ENCODE results near the gene CXCL12. TPM values are rescaled to one million over a fixed set of nuclear protein-coding genes. Genes with fewer than 3 reads are reported as not detected.

CXCL12 gene
- total RNA-seq, 2 donors from 2014 or later, result 6.9 to 19.6 TPM

GRCh38 chr10:44425466-44425865, 40.6 kb upstream of the CXCL12 start:
- H3K4me1 ChIP-seq (replicated peaks), result no peaks in the 10 kb centered on the region
- H3K27me3 ChIP-seq (replicated peaks; ENCODE audit: insufficient read depth), result no peaks in the 10 kb centered on the region
- H3K27ac ChIP-seq, result no peak overlapping the region
- WGBS, result 91% methylated on average over 8 of the region's 8 CpGs
- intact Hi-C loops (cut with DNase I), result no loop called here
- H3K4me3 ChIP-seq, result no peak overlapping the region
- no peaks in the 10 kb centered on the region for H3K36me3 ChIP-seq
- TF ChIP-seq CTCF (IDR thresholded peaks at IDR 0.05) (no peak), POLR2A (IDR thresholded peaks at IDR 0.05) (no peak), POLR2AphosphoS5 (IDR thresholded peaks at IDR 0.05) (no peak)
- DNase-seq (ENCODE audit: low spot score), result no peak
- no peaks in the 10 kb centered on the region for H3K9me3 ChIP-seq

- no peak for DNase-seq (ENCODE audit: low spot score)
- H3K36me3 ChIP-seq, result no peaks in the 10 kb centered on the region
- no peak overlapping the region for H3K27ac ChIP-seq
- H3K27me3 ChIP-seq (replicated peaks; ENCODE audit: insufficient read depth), result no peaks in the 10 kb centered on the region
- 77% methylated on average over 13 of the region's 13 CpGs for WGBS
- H3K4me1 ChIP-seq (replicated peaks), result no peaks in the 10 kb centered on the region
- no peaks in the 10 kb centered on the region for H3K9me3 ChIP-seq
- intact Hi-C loops (cut with DNase I), result no loop called here
- no peak overlapping the region for H3K4me3 ChIP-seq
- TF ChIP-seq POLR2AphosphoS5 (IDR thresholded peaks at IDR 0.05) (no peak), POLR2A (IDR thresholded peaks at IDR 0.05) (no peak), CTCF (IDR thresholded peaks at IDR 0.05) (no peak)
Measured at GRCh38 chr10:44424957-44425356, 40.1 kb upstream of the CXCL12 start.

GRCh38 chr10:44424298-44424697, 39.4 kb upstream of the CXCL12 start:
- TF ChIP-seq POLR2A (IDR thresholded peaks at IDR 0.05) (no peak), CTCF (IDR thresholded peaks at IDR 0.05) (no peak), POLR2AphosphoS5 (IDR thresholded peaks at IDR 0.05) (no peak)
- Histone ChIP-seq H3K36me3 (no peaks in the 10 kb centered on the region), H3K9me3 (no peaks in the 10 kb centered on the region), H3K27ac (no peak overlapping the region), H3K27me3 (replicated peaks; ENCODE audit: insufficient read depth) (no peaks in the 10 kb centered on the region), H3K4me1 (replicated peaks) (no peaks in the 10 kb centered on the region), H3K4me3 (no peak overlapping the region)
- intact Hi-C loops (cut with DNase I), result no loop called here
- no peak for DNase-seq (ENCODE audit: low spot score)
- 74% methylated on average over 5 of the region's 5 CpGs for WGBS

- 79% methylated on average over 8 of the region's 8 CpGs for WGBS
- intact Hi-C loops (cut with DNase I), result no loop called here
- TF ChIP-seq CTCF (IDR thresholded peaks at IDR 0.05) (no peak), POLR2AphosphoS5 (IDR thresholded peaks at IDR 0.05) (no peak), POLR2A (IDR thresholded peaks at IDR 0.05) (no peak)
Measured at GRCh38 chr10:44422570-44423101, 37.7 kb upstream of the CXCL12 start.

GRCh38 chr10:44422153-44422552, 37.3 kb upstream of the CXCL12 start:
- no peak overlapping the region for H3K27ac ChIP-seq
- intact Hi-C loops (cut with DNase I), result no loop called here
- H3K4me1 ChIP-seq (replicated peaks), result no peaks in the 10 kb centered on the region
- H3K27me3 ChIP-seq (replicated peaks; ENCODE audit: insufficient read depth), result no peaks in the 10 kb centered on the region
- no peak for DNase-seq (ENCODE audit: low spot score)
- TF ChIP-seq POLR2A (IDR thresholded peaks at IDR 0.05) (no peak), POLR2AphosphoS5 (IDR thresholded peaks at IDR 0.05) (no peak), CTCF (IDR thresholded peaks at IDR 0.05) (no peak)
- H3K4me3 ChIP-seq, result no peak overlapping the region
- H3K36me3 ChIP-seq, result no peaks in the 10 kb centered on the region
- WGBS, result 96% methylated on average over 2 of the region's 2 CpGs
- H3K9me3 ChIP-seq, result no peaks in the 10 kb centered on the region

More at GRCh38 chr10:44422570-44423101, 37.7 kb upstream of the CXCL12 start:
- no peaks in the 10 kb centered on the region for H3K27me3 ChIP-seq (replicated peaks; ENCODE audit: insufficient read depth)
- no peak overlapping the region for H3K4me3 ChIP-seq
- H3K9me3 ChIP-seq, result no peaks in the 10 kb centered on the region
- no peaks in the 10 kb centered on the region for H3K4me1 ChIP-seq (replicated peaks)
- H3K27ac ChIP-seq, result no peak overlapping the region
- H3K36me3 ChIP-seq, result no peaks in the 10 kb centered on the region
- DNase-seq (ENCODE audit: low spot score), result no peak

Measured in prostate gland (tissue), 2 donors.